C4-2B (cell line): ENCODE measurements around the gene PRSS22.

ENCODE experiments used
- ZFX ChIP-seq: fragments of 450-650 bp; IDR thresholded peaks from 2 replicates; pipeline ENCODE4 v1.6.1; 2017
- TF ChIP-seq, protein P1 (sequence below): fragments of 450-650 bp; conservative IDR thresholded peaks from 2 replicates; pipeline ENCODE4 v1.5.1; 2017; ENCODE audit warnings: mild to moderate bottlenecking

DNA sequence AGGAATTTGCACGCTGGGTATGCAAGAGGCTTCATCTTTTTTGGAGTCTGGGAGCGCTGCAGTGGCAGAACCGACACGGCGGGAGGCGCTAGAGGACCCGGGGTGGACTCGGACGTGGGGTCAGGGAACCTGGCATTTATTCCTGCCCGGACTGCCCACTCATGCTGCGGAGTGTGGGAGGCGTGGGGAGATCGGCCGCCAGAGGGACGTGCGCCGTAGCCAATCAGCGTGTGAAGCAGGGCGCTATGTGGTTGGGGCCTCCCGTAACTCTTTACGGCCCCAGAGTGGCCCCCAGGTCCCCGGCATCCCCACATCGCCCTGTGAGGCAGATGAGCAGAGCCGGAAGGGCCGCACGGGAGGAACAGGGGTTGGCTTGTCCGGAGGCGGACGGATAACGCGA lies 36.3 kb upstream of the PRSS22 start:
- TF ChIP-seq, protein P1, sequence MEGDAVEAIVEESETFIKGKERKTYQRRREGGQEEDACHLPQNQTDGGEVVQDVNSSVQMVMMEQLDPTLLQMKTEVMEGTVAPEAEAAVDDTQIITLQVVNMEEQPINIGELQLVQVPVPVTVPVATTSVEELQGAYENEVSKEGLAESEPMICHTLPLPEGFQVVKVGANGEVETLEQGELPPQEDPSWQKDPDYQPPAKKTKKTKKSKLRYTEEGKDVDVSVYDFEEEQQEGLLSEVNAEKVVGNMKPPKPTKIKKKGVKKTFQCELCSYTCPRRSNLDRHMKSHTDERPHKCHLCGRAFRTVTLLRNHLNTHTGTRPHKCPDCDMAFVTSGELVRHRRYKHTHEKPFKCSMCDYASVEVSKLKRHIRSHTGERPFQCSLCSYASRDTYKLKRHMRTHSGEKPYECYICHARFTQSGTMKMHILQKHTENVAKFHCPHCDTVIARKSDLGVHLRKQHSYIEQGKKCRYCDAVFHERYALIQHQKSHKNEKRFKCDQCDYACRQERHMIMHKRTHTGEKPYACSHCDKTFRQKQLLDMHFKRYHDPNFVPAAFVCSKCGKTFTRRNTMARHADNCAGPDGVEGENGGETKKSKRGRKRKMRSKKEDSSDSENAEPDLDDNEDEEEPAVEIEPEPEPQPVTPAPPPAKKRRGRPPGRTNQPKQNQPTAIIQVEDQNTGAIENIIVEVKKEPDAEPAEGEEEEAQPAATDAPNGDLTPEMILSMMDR, result no peak
- no peak for TF ChIP-seq ZFX
